B cell (primary cell): ENCODE results near the gene GABRG2. TPM values are rescaled to one million over a fixed set of nuclear protein-coding genes. Genes with fewer than 3 reads are reported as not detected.

ENCODE experiments used
- ATAC-seq: fragments of 200-7000 bp; cut with Tn5 transposase; one replicate; pipeline ENCODE4 v1.10.0; 2021; ENCODE audit warnings: low read depth, mild to moderate bottlenecking, moderate number of reproducible peaks, moderate library complexity
- CTCF ChIA-PET: fragments of 350-600 bp; sonication (Branson Sonifier 250); formaldehyde crosslinking; loops from one replicate; lab custom pipeline; 2021; ENCODE audit warnings: antibody characterized with exemption, inconsistent platforms; lab: Charles Lee
- POLR2A ChIA-PET: fragments of 350-600 bp; sonication (Branson Sonifier 250); formaldehyde crosslinking; loops from one replicate; lab custom pipeline; 2021; ENCODE audit warnings: antibody characterized with exemption; lab: Charles Lee
- DNase-seq: peaks from one replicate; pipeline ENCODE4 v3.0.0; 2013
- H2AFZ ChIP-seq: 2 replicates; pipeline ENCODE4 v1.6.1; 2012; ENCODE audit warnings: mild to moderate bottlenecking, low read depth, low read length; ENCODE audit not compliant: insufficient read depth, poor library complexity, severe bottlenecking
- H3K27ac ChIP-seq, 2 donors: 1 replicate in 1 of 2; 2 replicates in 1 of 2; pipeline ENCODE4 v1.5.1; 2012 to 2013; ENCODE audit warnings: low read length in 2 of 2, mild to moderate bottlenecking in 2 of 2, moderate library complexity in 1 of 2
- H3K27me3 ChIP-seq, 4 experiments: fragments of 200-600 bp in 1 of 4; sonication (generic) in 1 of 4; replicated peaks in 1 of 4; 1 replicate in 2 of 4; 2 replicates in 2 of 4; pipeline versions ENCODE4 v1.6.1 to v1.7.0; 2013 to 2016; ENCODE audit warnings: low read length in 3 of 4, mild to moderate bottlenecking in 2 of 4, mixed read lengths in 1 of 4, moderate library complexity in 1 of 4; ENCODE audit not compliant: insufficient read depth in 4 of 4, control insufficient read depth in 3 of 4; ENCODE audit errors: control extremely low read depth in 1 of 4
- H3K36me3 ChIP-seq, 2 experiments: replicated peaks in 1 of 2; 1 replicate in 1 of 2; 2 replicates in 1 of 2; pipeline versions ENCODE4 v1.6.1 to v1.7.1; 2013; ENCODE audit warnings: low read length in 1 of 2; ENCODE audit not compliant: insufficient read depth in 2 of 2, control insufficient read depth in 1 of 2; ENCODE audit errors: control extremely low read depth in 1 of 2, extremely low read depth in 1 of 2
- H3K4me1 ChIP-seq, 2 donors: fragments of 200-600 bp in 1 of 2; sonication (generic) in 1 of 2; 1 replicate in 1 of 2; 2 replicates in 1 of 2; pipeline versions ENCODE4 v1.5.1 to v1.6.1; 2013 to 2017; ENCODE audit warnings: low read length in 2 of 2; ENCODE audit not compliant: control insufficient read depth in 2 of 2, insufficient read depth in 2 of 2
- H3K4me2 ChIP-seq: replicated peaks from 2 replicates; pipeline ENCODE3; 2012; ENCODE audit warnings: mild to moderate bottlenecking, low read depth, low read length; ENCODE audit not compliant: poor library complexity, severe bottlenecking
- H3K4me3 ChIP-seq, 5 experiments: fragments of 200-600 bp in 1 of 5; sonication (generic) in 1 of 5; 1 replicate in 3 of 5; 2 replicates in 2 of 5; pipeline versions ENCODE4 v1.5.1 to v1.7.0; 2011 to 2016; ENCODE audit warnings: low read length in 4 of 5, mild to moderate bottlenecking in 4 of 5, low read depth in 2 of 5, control low read depth in 1 of 5, moderate library complexity in 1 of 5; ENCODE audit not compliant: insufficient read depth in 1 of 5; ENCODE audit errors: control extremely low read depth in 1 of 5, extremely low read depth in 1 of 5
- H3K79me2 ChIP-seq: fragments of 200-600 bp; sonication (generic); one replicate; pipeline ENCODE4 v1.6.0; 2016; ENCODE audit warnings: low read length; ENCODE audit not compliant: control insufficient read depth, insufficient read depth
- H3K9ac ChIP-seq: fragments of 200-600 bp; sonication (generic); 2 replicates; pipeline ENCODE4 v1.6.1; 2017; ENCODE audit warnings: mild to moderate bottlenecking, low read length, moderate library complexity
- H3K9me3 ChIP-seq, 3 donors: one replicate each; pipeline versions ENCODE4 v1.6.1 to v1.7.1; 2013; ENCODE audit warnings: low read length in 2 of 3; ENCODE audit not compliant: control insufficient read depth in 2 of 3, insufficient read depth in 1 of 3; ENCODE audit errors: control extremely low read depth in 1 of 3
- H4K20me1 ChIP-seq: 2 replicates; pipeline ENCODE4 v1.6.0; 2012; ENCODE audit warnings: mild to moderate bottlenecking, low read length; ENCODE audit not compliant: insufficient read depth, control insufficient read depth, poor library complexity, severe bottlenecking
- H3K27ac Mint-ChIP-seq: one replicate; pipeline ENCODE4 v1.8.0; 2021; ENCODE audit warnings: mixed read lengths
- H3K27me3 Mint-ChIP-seq: one replicate; pipeline ENCODE4 v1.8.0; 2021; ENCODE audit warnings: mixed read lengths
- H3K4me1 Mint-ChIP-seq: one replicate; pipeline ENCODE4 v1.8.0; 2021; ENCODE audit warnings: mixed read lengths
- H3K4me3 Mint-ChIP-seq: one replicate; pipeline ENCODE4 v1.8.0; 2021; ENCODE audit warnings: mixed read lengths
- H3K9me3 Mint-ChIP-seq: one replicate; pipeline ENCODE4 v1.8.0; 2022; ENCODE audit warnings: mixed read lengths; ENCODE audit not compliant: insufficient read depth
- EZH2 ChIP-seq: IDR thresholded peaks from 2 replicates; pipeline ENCODE4 v1.6.1; 2012; ENCODE audit warnings: borderline replicate concordance, low read depth, mild to moderate bottlenecking, moderate library complexity, low read length; ENCODE audit not compliant: insufficient read depth, poor library complexity, severe bottlenecking
- WGBS: methylation state at CpG from one replicate; pipeline ENCODE4 v1.1.5; 2013; ENCODE audit warnings: missing lambda C conversion rate; ENCODE audit not compliant: insufficient coverage; 5-methylcytosine and 5-hydroxymethylcytosine counted together
- intact Hi-C: fragments of 100-400 bp; cut with micrococcal nuclease; formaldehyde crosslinking; loops from one replicate; pipeline ENCODE4 v1.10.0; 2022
- polyA plus RNA-seq: library from polyadenylated mRNA; depleted of rRNA; stranded (reverse); fragments of >200 nt; gene quantifications from 2 replicates; pipeline ENCODE4 v1.2.3, GENCODE V29; 2012
- total RNA-seq, 2 donors: library from RNA; stranded (reverse); fragments of 120-200 nt in 1 of 2; gene quantifications; 1 replicate in 1 of 2; 2 replicates in 1 of 2; pipeline versions ENCODE4 v1.2.3 to v1.2.4, GENCODE V29; 2013 to 2022
- TF ChIP-seq, protein P1 (sequence below): fragments of 200-600 bp; IDR thresholded peaks from one replicate; pipeline ENCODE4 v1.8.0; 2022; ENCODE audit warnings: antibody characterized with exemption, mild to moderate bottlenecking

Gene GABRG2
- total and polyA plus RNA-seq, 2 donors (not counting 1 experiment from before 2014, with no cell fraction given), result not detected

DNA sequence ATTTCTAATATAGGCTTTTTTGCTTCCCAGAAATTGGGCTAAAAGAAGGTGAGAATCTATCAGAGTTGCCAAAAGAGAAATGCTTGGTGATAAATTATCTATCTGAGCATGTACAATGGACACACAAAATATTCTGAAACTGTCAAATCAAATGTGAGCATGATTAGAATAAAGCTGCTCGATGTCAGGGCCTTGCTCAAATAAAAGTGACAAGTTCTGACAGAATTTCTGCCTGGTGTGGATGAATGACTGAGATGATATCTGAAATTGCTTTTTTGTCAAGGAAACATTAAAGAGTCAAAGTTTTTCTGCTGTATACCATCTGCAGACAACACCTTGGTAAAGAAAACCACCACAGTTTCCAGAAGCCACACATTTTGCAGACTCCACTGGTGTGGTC lies 128.8 kb downstream of the GABRG2 start:
- Histone ChIP-seq H3K27ac (no peak overlapping the region), H3K4me2 (no peak overlapping the region), H4K20me1 (no peaks in the 10 kb centered on the region), H2AFZ (no peak overlapping the region), H3K9ac (no peak overlapping the region), H3K4me1 (no peaks in the 10 kb centered on the region), H3K36me3 (no peaks in the 10 kb centered on the region), H3K9me3 (no peaks in the 10 kb centered on the region), H3K27me3 (no peaks in the 10 kb centered on the region), H3K4me3 (no peak overlapping the region), H3K79me2 (no peaks in the 10 kb centered on the region)
- POLR2A ChIA-PET, result no interaction called here
- Mint-ChIP-seq H3K27ac (no peak overlapping the region), H3K9me3 (peaks cover 2% of the 10 kb centered on the region), H3K27me3 (no peaks in the 10 kb centered on the region), H3K4me3 (no peak overlapping the region), H3K4me1 (no peaks in the 10 kb centered on the region)
- no peak for TF ChIP-seq EZH2
- TF ChIP-seq, protein P1, sequence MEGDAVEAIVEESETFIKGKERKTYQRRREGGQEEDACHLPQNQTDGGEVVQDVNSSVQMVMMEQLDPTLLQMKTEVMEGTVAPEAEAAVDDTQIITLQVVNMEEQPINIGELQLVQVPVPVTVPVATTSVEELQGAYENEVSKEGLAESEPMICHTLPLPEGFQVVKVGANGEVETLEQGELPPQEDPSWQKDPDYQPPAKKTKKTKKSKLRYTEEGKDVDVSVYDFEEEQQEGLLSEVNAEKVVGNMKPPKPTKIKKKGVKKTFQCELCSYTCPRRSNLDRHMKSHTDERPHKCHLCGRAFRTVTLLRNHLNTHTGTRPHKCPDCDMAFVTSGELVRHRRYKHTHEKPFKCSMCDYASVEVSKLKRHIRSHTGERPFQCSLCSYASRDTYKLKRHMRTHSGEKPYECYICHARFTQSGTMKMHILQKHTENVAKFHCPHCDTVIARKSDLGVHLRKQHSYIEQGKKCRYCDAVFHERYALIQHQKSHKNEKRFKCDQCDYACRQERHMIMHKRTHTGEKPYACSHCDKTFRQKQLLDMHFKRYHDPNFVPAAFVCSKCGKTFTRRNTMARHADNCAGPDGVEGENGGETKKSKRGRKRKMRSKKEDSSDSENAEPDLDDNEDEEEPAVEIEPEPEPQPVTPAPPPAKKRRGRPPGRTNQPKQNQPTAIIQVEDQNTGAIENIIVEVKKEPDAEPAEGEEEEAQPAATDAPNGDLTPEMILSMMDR, result no peak
- CTCF ChIA-PET, result no interaction called here
- ATAC-seq (no peak), DNase-seq (no peak)
- intact Hi-C loops, result no loop called here
- no CpG with 5 or more reads among the region's 1 CpG for WGBS

DNA sequence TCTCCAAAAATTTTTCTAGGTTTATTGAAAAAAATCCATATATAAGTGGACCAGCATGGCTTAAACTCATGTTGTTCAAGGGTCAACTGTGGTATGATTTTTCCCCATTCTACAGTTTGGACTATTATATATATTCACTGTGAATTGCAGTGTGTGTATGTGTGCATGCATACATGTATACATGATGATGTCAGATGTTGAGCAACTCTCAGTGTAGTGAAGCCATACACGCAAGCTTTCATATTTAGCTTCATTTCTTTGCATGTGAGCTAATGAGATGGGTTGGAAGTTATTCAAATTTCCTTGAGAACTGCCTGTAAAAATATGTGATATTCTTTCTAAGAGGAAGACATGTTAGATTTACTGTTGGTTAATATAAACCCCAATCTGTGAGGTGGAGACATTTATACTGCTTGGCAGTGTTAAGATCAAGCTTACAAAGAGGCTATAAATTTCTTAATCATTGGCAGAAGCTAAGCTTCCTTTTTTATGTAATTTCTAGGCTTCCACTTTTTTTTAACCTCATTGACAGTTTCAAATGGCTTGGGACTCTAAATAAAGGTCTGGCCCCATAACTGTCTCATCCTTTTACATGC lies 134.8 kb downstream of the GABRG2 start:
- DNase-seq (no peak), ATAC-seq (no peak)
- CTCF ChIA-PET, result no interaction called here
- POLR2A ChIA-PET, result no interaction called here
- Histone ChIP-seq H3K9me3 (no peaks in the 10 kb centered on the region), H3K27ac (no peak overlapping the region), H2AFZ (no peak overlapping the region), H4K20me1 (no peaks in the 10 kb centered on the region), H3K36me3 (no peaks in the 10 kb centered on the region), H3K4me2 (no peak overlapping the region), H3K9ac (no peak overlapping the region), H3K79me2 (no peaks in the 10 kb centered on the region), H3K27me3 (no peaks in the 10 kb centered on the region), H3K4me3 (no peak overlapping the region), H3K4me1 (no peaks in the 10 kb centered on the region)
- intact Hi-C loops, result no loop called here
- no peak for TF ChIP-seq EZH2
- TF ChIP-seq, protein P1, result no peak
- H3K4me3 Mint-ChIP-seq, result no peak overlapping the region
- no peaks in the 10 kb centered on the region for H3K4me1 Mint-ChIP-seq
- H3K27me3 Mint-ChIP-seq, result no peaks in the 10 kb centered on the region
- H3K9me3 Mint-ChIP-seq, result peaks cover 2% of the 10 kb centered on the region
- WGBS, result 100% methylated on average over 1 of the region's 1 CpG
- H3K27ac Mint-ChIP-seq, result no peak overlapping the region

Other genes starting within 250 kb of the GABRG2 start
- not detected in 2 replicates for gene GABRA1, start 219.7 kb upstream of the GABRG2 start, total RNA-seq
- not detected in 2 replicates for gene GABRA1, start 219.7 kb upstream of the GABRG2 start, polyA plus RNA-seq